ENCODE results near the gene LIPK.

DNA sequence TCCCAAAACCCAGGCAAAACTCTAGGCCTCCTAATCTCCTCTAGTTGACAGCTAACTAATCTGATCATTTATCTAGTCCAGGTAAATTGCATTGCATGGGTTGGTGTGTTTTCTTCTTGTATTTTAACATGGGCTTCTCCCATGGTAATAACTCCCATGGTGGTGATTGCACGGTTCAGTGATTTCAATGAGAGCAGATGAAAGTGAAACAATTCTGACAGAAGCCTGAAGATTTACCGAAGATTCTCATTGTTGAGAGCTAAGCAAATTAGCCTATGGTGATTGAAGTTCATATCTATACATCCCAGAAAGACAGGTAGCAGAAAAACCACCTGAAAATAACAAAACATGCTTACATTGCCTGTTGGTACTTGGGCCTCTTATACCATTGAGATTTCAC, 27.2 kb downstream of the LIPK start:
- no peak for TF ChIP-seq CTCF (IDR thresholded peaks at IDR 0.05)
- no peak for TF ChIP-seq POLR2AphosphoS5 (IDR thresholded peaks at IDR 0.05)
- TF ChIP-seq POLR2A (IDR thresholded peaks at IDR 0.05): no peak
- TF ChIP-seq EP300 (IDR thresholded peaks at IDR 0.05): no peak

Measured in gastroesophageal sphincter (tissue), 3 donors.